Measurements from ENCODE around the gene RXRA.

The RXRA gene

GRCh38 chr9:134294153-134295071 lies 31.8 kb upstream of the RXRA start:
- ATAC-seq (ENCODE audit: insufficient read depth, low read depth) (no peak), DNase-seq (no peak)
- no peaks in the 10 kb centered on the region for H3K9me3 ChIP-seq (ENCODE audit: insufficient read depth, low read length, severe bottlenecking)
- no peak overlapping the region for H3K4me2 ChIP-seq (ENCODE audit: insufficient read depth, low read length)
- H4K20me1 ChIP-seq (ENCODE audit: insufficient read depth, low read length) = no peaks in the 10 kb centered on the region
- H3K27me3 ChIP-seq (ENCODE audit: insufficient read depth, low read length, poor library complexity) = no peaks in the 10 kb centered on the region
- no peak overlapping the region for H3K9ac ChIP-seq (ENCODE audit: low read depth, low read length)
- no peaks in the 10 kb centered on the region for H3K36me3 ChIP-seq (ENCODE audit: insufficient read depth, low read length)
- no peak overlapping the region for H2AFZ ChIP-seq (ENCODE audit: low read depth, low read length)
- no peaks in the 10 kb centered on the region for H3K79me2 ChIP-seq (ENCODE audit: insufficient read depth, low read length)
- H3K4me3 ChIP-seq (ENCODE audit: low read depth in 1 of 2, low read length in 2 of 2) = no peak overlapping the region
- TF ChIP-seq CTCF (IDR thresholded peaks at IDR 0.05; ENCODE audit: borderline replicate concordance, extremely low read depth, low read length, poor library complexity, severe bottlenecking) = no peak
- no peak for TF ChIP-seq EZH2 (IDR thresholded peaks at IDR 0.05; ENCODE audit: borderline replicate concordance, low read depth, low read length, severe bottlenecking)
- no peak overlapping the region for H3K27ac ChIP-seq (ENCODE audit: low read length)
- H3K4me1 ChIP-seq (ENCODE audit: insufficient read depth, low read length) = no peaks in the 10 kb centered on the region

GRCh38 chr9:134295101-134295745 lies 31.0 kb upstream of the RXRA start:
- TF ChIP-seq EZH2 (IDR thresholded peaks at IDR 0.05; ENCODE audit: borderline replicate concordance, low read depth, low read length, severe bottlenecking) (no peak), CTCF (IDR thresholded peaks at IDR 0.05; ENCODE audit: borderline replicate concordance, extremely low read depth, low read length, poor library complexity, severe bottlenecking) (no peak)
- H3K27ac ChIP-seq (ENCODE audit: low read length) = no peak overlapping the region
- no peak overlapping the region for H3K9ac ChIP-seq (ENCODE audit: low read depth, low read length)
- no peaks in the 10 kb centered on the region for H4K20me1 ChIP-seq (ENCODE audit: insufficient read depth, low read length)
- no peaks in the 10 kb centered on the region for H3K36me3 ChIP-seq (ENCODE audit: insufficient read depth, low read length)
- no peaks in the 10 kb centered on the region for H3K4me1 ChIP-seq (ENCODE audit: insufficient read depth, low read length)
- no peaks in the 10 kb centered on the region for H3K27me3 ChIP-seq (ENCODE audit: insufficient read depth, low read length, poor library complexity)
- no peaks in the 10 kb centered on the region for H3K79me2 ChIP-seq (ENCODE audit: insufficient read depth, low read length)
- no peak overlapping the region for H2AFZ ChIP-seq (ENCODE audit: low read depth, low read length)
- H3K4me3 ChIP-seq (ENCODE audit: low read depth in 1 of 2, low read length in 2 of 2) = no peak overlapping the region
- no peak for ATAC-seq (ENCODE audit: insufficient read depth, low read depth)
- no peaks in the 10 kb centered on the region for H3K9me3 ChIP-seq (ENCODE audit: insufficient read depth, low read length, severe bottlenecking)
- no peak overlapping the region for H3K4me2 ChIP-seq (ENCODE audit: insufficient read depth, low read length)
- DNase-seq = no peak

GRCh38 chr9:134295746-134296250 lies 30.5 kb upstream of the RXRA start:
- no peaks in the 10 kb centered on the region for H3K36me3 ChIP-seq (ENCODE audit: insufficient read depth, low read length)
- no peaks in the 10 kb centered on the region for H3K9me3 ChIP-seq (ENCODE audit: insufficient read depth, low read length, severe bottlenecking)
- H4K20me1 ChIP-seq (ENCODE audit: insufficient read depth, low read length) = no peaks in the 10 kb centered on the region
- no peak overlapping the region for H3K9ac ChIP-seq (ENCODE audit: low read depth, low read length)
- H3K4me3 ChIP-seq (ENCODE audit: low read depth in 1 of 2, low read length in 2 of 2) = no peak overlapping the region
- TF ChIP-seq CTCF (IDR thresholded peaks at IDR 0.05; ENCODE audit: borderline replicate concordance, extremely low read depth, low read length, poor library complexity, severe bottlenecking) (no peak), EZH2 (IDR thresholded peaks at IDR 0.05; ENCODE audit: borderline replicate concordance, low read depth, low read length, severe bottlenecking) (no peak)
- no peaks in the 10 kb centered on the region for H3K4me1 ChIP-seq (ENCODE audit: insufficient read depth, low read length)
- H3K27me3 ChIP-seq (ENCODE audit: insufficient read depth, low read length, poor library complexity) = no peaks in the 10 kb centered on the region
- no peaks in the 10 kb centered on the region for H3K79me2 ChIP-seq (ENCODE audit: insufficient read depth, low read length)
- H2AFZ ChIP-seq (ENCODE audit: low read depth, low read length) = no peak overlapping the region
- ATAC-seq (ENCODE audit: insufficient read depth, low read depth) (no peak), DNase-seq (no peak)
- H3K27ac ChIP-seq (ENCODE audit: low read length) = no peak overlapping the region
- no peak overlapping the region for H3K4me2 ChIP-seq (ENCODE audit: insufficient read depth, low read length)
